Measurements from ENCODE around the gene CCL3.
A peak's percentile ranks its signal among the peaks of the same experiment; 100 is the strongest.
"Not testable (repeated sequence)": the region's sequence is repeated elsewhere in the genome, so short reads cannot be mapped to it uniquely, and the experiment has no call there.

The CCL3 gene

DNA sequence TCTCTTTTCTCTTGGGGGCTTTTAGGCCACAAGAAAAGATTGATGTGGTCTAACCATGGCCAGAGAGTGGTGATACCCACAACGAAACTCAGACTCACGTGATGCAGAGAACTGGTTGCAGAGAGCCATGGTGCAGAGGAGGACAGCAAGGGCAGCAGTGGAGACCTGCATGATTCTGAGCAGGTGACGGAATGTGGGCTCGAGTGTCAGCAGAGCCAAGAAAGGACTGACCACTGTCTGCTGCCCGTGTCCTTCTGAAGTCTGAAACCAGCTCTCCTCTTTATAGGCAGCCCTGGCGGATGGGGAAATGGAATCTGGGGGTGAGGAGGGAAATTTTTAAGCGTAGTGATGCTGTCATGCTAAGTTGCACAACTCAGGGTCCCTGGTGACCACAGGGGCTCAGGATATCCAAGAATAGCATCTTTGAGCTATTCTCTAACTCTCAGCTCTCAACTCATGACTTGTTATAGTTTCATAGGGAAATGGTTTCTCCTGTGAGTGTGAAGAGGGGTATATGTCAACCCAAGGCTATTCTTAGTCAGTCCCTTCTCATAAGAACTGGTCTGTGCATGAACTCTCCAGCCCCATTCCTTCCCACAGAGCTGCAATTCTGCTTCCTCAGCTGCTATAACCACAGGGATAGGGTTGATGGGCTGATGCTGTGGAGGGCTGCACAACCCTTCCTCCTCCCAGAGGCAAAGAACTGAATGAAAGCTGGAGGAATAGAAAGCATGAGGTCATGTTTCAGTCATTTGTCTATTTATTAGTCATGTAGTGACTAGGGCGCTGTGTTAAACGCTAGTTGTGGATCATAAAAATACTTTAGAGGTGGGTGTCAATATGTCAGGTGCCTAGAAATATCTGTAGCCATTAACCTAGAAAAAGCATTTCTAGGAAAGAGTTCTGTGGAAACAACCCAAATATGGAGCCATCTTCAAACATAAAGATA, at the start of gene CCL3:
CCL3 (minus strand) TSS at position 256 of the 949 bp plus-strand sequence; CDS start at position 171, 85 bp downstream.
- peak in 3 of 56 donors; percentile 9 to 20 (median 10) for DNase-seq

GRCh38 chr17:36136439-36136838, 46.5 kb upstream of the CCL3 start:
- no peak for DNase-seq

DNA sequence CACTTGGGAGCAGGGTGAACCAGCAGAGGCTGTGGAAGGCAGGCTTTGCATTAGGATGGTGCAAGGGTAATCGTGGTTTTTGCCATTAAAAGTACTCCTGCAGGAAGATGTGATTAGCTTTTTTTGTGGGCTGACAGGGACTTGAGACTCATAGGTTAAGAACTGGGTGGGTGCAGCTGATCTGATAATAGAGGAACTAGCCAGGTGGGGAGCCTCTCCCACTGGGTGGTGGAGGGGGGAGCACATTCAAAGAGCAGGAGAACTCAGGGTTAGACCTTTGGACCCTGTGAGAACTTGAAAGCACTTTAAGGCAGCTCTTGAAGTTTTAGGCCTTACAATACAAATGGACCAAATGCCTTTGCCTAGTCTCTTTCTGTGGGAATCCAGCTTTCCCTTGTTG, 46.1 kb upstream of the CCL3 start:
- no peak for DNase-seq

- no peak for DNase-seq
Observed at GRCh38 chr17:36135465-36135864, 45.5 kb upstream of the CCL3 start.

GRCh38 chr17:36133602-36134236, 43.8 kb upstream of the CCL3 start:
- DNase-seq: no peak

DNA sequence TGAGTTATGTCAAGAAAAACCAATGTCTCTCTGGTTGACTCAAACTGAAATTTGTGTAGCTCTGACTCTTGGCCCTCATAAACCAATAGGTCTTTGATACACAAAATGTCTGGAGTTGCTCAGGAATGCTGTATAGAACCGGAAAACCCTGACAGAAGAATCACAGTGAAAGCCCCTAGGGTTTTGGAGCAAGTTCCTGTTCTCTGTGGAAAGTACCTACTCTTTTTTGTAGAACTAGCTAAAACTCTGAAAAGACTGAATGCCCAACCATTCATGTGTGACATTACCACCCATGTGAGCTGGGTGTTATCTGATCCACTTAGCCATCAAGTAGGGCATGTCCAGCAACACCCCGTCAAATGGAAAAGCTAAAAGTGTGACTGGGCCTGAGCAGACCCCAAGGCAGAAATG, 42.5 kb upstream of the CCL3 start:
- DNase-seq: no peak

- DNase-seq: no peak
Observed at GRCh38 chr17:36131931-36132330, 42.0 kb upstream of the CCL3 start.

DNA sequence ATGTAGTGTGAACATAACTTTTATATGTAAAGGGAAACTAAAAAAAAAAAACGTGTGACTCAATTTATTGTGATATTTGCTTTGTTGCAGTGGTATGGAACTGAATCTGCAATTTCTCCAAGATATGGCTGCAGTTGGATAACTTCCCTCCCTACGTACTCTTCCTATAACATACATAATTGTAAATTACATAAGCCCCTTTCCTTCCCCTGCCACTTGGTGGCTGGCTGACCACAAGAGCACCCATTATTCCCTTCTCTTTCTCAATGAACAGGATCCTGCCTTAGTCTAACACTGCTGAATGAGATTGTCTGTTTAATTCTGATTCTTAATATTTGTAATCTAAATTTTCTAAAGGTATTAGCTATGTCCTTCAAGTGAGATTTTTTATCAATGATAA, 41.5 kb upstream of the CCL3 start:
- no peak for DNase-seq

GRCh38 chr17:36130346-36130745, 40.4 kb upstream of the CCL3 start:
- no peak for DNase-seq

DNA sequence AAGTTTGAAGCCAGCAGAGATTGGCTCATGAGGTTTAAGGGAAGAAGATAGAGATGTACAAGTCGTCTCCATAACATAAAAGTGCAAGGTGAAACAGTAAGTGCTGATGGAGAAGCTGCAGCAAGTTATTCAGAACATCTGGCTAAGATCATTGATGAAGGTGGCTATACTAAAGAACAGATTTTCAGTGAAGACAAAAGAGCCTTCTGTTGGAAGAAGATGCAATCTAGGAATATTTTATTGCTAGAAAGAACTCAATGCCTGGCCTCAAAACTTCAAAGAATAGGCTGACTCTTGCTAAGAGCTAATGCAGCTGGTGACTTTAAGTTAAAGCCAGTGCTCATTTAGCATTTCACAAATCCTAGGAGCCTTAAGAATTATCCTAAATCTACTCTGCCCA, 39.7 kb upstream of the CCL3 start:
- DNase-seq: no peak

GRCh38 chr17:36128411-36128978, 38.6 kb upstream of the CCL3 start:
- no peak for DNase-seq

DNA sequence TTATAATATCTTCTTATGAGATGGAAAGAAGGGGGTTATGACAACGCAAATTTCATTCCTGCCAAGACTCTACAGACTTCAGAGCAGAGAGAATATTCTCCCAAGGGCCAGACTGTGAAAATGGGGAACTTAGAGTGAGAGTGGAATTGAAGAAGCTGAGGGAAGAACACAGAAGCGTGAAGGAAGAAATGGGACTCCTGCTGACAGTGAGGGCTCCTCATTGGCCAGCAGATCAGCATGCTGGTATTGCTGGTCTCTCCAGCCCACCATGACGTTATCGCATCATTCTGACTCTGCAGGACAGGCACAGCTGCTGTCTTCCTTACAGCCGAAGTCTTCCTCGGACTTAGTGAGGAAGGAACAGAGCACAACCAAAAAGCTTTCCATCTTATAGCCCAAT, 38.0 kb upstream of the CCL3 start:
- DNase-seq: no peak

DNA sequence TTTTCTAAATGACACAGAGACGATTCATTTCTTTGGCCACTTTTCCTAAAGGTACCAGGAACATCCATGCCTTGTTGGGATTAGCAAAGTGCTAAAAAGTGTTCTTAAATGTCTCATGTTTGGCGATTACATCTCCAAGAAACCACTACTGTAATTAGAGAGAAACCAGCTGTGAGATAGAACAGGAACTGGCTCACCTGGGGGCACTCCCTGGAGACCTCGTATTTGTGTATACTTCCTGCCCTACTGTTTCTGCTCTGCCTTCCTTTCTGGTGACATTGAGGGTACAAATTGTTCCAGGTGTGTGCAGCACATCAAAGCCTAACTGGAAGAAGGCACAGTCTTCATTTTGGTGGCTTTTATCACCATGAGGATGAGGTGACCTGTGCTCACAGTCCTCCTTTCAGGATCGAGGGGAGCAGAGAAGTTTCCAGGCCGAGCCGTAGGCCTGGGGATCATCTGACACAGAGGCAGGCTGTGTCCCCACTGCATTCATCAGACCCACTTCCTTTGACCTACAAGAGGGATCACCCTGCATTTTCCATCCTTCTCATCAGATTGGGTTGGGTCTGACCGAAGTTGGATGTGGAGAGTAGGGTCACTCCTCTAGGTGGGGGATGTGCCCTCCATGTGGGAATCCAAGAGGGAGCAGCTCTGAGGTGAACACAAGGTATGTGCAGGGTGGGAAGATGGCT, 37.4 kb upstream of the CCL3 start:
- no peak for DNase-seq

DNA sequence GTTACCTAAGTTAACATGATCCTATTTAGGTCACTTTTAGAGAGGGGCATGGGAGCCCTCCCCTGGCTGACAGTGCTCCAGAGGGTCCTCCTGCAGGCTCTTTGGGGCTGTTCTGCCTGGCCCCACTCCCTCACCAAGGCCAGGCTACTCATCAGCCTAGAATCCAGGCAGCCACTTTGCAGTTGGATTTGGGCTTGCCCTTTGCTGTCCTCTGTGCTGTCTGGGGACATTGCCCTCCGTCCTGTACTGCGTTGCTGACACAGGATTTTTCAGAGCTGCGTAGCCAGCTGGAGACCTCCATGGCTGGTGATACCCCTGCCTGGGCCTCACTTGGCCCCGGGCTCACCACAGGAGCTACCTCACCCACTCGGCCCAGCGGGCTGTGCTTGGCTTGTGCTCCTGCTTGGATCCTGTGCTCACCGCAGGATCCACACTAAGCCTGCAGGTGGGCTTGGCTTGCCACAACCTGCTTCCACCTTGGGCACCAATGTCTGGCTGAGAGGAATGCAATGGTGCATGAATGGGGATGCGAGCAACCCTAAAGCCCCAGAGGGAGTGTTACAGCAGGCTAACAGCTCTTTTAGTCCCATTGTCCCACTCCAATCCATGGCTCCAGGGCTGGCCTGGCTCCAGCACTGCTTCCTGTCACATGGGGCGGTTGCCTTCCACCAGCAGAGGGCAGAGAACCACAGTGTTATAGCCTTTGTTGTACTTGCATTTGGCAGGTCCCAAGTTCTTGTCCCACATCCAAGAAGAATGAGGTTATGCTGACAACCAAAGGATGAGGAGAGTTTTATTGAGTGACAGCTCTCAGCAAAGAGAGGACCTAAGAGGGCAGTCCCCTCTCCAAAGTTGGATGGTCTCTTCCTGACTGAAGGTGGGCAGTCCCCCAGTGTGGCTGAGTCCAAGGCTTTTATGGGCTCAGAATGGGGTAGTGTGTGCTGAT, 35.2 kb upstream of the CCL3 start:
- DNase-seq: no peak

- DNase-seq: no peak
Observed at GRCh38 chr17:36123431-36123830, 33.5 kb upstream of the CCL3 start.

GRCh38 chr17:36121099-36121498, 31.2 kb upstream of the CCL3 start:
- DNase-seq: not testable (repeated sequence)

DNA sequence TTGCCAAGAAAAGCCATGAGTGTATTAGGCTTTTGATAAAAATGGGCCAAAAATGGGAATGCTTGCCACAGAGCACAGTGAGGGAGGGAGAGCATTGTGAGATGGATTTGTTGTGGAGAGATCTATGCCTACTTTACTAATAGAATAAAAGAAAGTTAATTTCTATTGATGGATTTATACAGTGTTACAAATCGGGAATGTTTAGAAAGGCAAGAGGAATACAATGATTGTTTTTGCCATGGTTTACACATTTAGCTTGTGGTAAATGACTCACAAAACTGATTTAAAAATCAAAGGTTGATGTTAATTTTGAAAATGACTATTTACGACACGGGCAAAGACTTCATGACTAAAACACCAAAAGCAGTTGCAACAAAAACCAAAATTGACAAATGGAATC, 30.3 kb upstream of the CCL3 start:
- DNase-seq: no peak

DNA sequence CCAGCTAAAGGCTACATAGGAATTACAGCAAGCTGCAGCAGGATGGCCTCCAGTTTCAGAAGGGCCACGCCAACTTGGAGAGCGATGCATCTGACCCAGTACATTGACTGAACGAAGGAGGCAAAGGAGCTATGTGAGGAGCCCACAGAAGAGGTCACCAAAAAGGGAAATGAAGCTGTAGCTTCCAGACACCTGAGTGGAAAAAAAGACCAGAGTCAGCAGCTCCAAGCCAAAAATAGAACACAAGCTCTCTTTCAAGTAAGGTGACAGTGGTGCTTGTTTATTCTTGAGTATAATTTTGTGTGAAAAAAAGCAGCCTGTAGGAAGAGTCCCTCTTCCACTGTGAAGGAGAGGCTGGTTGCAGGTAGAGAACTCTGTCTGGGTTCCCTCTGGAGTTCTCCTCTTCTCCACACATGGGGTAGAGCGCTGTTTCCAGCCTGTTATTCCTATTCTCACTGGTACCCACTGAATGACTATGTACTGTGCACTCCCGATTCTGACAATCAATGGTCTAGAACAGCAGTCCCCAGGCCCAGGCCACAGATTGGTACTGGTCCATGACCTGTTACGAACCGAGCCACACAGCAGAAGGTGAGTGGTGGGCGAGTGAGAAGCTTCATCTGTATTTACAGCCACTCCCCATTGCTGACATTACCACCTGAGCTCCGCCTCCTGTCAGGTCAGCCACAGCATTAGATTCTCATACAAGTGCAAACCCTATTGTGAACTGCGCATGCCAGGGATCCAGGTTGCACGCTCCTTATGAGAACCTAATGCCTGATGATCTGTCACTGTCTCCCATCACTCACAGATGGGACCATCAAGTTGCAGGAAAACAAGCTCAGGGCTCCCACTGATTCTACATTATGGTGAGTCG, 28.8 kb upstream of the CCL3 start:
- DNase-seq: no peak
